SKM-1 (cell line): ENCODE measurements around the gene JAK1.

Experiments used
- DNase-seq: peaks from one replicate; lab custom pipeline; 2025; ENCODE audit not compliant: unreplicated experiment; lab: John Stamatoyannopoulos, UW

JAK1 gene

GRCh38 chr1:64873576-64873975 lies 92.8 kb downstream of the JAK1 start:
- DNase-seq = no peak

- DNase-seq = no peak
These were observed 94.3 kb downstream of the JAK1 start for GRCh38 chr1:64872067-64872466.

- DNase-seq = no peak
These were observed 95.1 kb downstream of the JAK1 start for GRCh38 chr1:64871256-64871655.

DNA sequence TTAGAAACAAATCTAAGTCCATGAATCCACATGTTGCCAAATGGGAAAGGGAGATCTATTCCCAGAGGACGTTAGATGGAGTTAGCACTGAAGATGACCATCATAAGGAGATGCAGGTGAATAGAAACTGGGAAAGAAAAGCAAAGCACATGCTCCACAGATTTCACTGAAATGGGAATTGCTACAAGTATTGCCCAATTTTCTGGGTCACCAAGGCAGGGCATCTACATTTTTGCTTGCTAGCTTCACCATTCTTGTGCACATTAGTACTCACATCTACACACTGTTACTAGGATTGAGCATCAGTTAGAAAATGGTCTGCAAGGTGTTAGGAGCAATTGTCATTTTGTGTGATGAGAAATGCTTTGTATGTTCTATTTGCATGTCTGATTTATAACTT lies 99.1 kb downstream of the JAK1 start:
- no peak for DNase-seq

DNA sequence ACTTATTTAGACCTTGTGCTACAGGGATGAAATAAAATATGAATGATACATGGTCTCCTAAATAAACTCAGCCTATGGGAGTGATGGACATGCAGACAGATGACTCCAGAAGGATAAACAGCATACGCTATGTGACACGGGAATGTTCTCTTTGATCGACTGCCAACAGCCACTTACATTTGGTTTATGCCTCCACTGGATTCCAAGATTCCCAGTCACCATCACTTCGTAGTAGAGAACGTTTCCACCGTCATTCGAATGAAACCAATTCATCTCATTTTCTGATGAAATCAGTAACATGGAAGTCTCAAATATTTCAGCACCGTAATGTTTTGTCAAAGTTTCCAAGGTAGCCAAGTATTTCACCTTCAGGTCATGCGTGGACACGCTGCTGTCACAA lies 99.7 kb downstream of the JAK1 start:
- DNase-seq = no peak

DNA sequence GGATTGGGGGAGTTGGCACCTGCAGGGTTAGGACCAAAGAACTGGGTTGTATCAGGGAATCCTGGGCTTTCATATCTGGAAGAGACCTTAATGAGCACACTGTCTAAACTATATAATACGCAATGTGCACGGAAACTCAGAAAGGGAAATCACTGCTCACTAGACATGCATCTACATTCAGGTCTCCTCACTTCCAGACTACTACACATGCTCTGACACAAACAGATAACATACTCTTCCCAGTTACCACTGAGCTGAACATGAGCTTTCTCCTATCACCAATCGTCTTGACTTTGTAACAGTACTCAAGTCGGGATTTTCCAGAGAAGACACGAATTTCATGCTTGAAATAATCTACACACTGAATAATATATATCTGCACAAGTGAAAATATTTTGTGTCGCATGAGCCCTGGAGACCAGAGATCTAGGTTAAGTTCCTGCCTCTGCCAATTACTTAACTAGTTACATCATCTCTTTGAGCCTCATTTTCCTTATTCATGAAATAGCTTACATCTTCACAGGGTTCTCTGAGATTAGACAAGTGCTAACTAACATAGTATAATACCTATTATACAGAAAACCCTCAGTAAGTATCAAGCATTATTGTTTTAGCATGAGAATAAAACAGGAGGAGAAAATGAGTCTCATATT lies 101.1 kb downstream of the JAK1 start:
- DNase-seq = no peak

- DNase-seq = peak; percentile 94
These were observed 102.1 kb downstream of the JAK1 start for GRCh38 chr1:64864018-64864940.

DNA sequence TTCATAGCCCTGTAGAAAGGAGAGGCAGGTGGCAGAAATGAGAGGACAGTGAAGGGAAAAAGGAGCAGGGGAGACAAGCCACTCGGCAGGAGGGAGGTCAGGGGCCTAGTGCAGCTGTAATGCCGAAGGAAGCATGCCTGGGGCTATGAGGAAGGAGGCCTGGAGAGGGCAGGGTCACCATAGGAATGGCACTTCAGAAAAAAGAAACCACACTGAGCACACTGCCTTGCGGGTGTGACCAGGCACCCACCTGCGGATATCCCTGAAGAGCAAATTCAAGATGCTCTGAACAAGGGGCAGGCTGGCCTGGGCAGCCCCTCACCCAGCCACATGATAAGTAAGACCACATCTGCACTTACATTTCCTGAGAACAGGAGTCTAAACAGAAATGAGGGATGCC lies 104.7 kb downstream of the JAK1 start:
- DNase-seq = no peak

DNA sequence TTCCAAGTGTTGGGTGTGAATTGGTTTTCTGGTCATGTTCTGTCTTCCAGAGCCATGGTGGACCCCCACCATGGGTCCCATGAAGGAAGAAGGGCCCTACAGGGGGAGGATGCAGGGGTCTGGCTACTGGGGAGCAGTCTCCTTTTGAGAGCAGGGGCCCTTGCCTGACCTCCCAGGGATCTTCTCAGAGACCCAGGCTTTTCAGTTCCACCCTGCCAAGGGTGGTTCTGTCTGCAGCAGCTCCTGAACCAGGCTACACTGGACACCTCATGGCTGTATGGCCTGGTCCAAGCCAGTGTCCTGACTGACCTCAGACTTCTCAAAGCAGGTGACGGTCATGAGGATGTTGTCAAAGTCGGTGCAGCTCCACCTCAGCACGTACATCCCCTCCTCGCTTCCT lies 109.0 kb downstream of the JAK1 start:
- no peak for DNase-seq

DNA sequence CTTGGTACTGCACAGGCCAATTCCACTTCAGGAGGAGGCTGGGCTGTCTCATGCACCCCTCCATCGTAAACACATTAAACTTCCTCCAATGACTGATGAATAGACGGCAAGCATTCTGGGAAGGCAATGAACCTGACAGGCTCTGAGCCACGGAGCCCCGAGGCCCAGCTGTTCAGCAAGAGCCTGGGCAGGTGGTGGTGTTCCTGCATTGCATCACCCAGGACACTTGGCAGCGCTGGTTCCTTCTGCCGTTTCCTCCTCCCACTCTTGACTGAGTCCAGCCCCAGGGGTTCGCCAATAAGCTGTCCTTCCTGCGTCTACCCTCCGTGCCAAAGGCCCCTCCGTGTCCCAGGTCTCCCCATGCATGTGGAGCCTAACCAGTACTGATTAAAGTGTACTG lies 109.8 kb downstream of the JAK1 start:
- DNase-seq = no peak

DNA sequence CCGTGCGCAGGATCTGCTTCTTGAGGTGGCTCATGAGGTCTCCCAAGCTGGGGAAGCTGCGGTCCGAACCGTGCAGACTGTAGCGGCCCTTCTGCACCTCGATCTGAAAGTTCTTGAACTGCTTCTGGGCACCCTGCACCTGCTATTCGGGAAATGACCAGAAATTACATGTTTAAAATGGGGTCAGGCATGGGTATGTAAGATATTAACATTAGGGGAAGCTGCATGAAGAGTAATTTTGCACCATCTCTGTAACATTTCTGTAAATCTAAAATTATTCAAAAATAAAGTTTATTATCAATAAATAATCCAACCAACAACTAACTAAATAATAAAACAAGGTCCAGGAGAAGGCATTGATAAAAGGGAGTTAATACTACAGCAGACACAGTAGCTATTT lies 110.8 kb downstream of the JAK1 start:
- no peak for DNase-seq

GRCh38 chr1:64854674-64855073 lies 111.7 kb downstream of the JAK1 start:
- no peak for DNase-seq

GRCh38 chr1:64851664-64852063 lies 114.7 kb downstream of the JAK1 start:
- DNase-seq = no peak

GRCh38 chr1:64850846-64851245 lies 115.5 kb downstream of the JAK1 start:
- DNase-seq = no peak

DNA sequence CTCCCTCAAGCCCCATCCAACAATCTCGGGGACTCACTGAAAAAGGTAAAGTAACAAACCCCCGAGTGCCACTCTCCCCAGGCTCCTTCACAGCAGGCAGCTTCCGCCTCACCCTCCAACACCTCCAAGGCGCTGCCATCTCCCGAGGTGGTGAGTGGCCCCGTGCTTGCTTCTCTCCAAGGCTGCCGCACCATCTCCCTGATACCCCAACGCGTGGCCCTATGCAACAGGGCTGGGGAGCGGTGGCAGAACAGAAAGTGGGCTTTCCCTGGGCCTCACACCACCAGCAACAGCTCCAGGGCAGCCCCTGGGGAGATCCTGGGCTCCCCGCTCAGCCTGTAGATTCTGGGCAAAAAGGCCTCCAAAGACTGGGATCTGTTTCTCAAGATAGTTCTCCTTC lies 116.4 kb downstream of the JAK1 start:
- DNase-seq = no peak

DNA sequence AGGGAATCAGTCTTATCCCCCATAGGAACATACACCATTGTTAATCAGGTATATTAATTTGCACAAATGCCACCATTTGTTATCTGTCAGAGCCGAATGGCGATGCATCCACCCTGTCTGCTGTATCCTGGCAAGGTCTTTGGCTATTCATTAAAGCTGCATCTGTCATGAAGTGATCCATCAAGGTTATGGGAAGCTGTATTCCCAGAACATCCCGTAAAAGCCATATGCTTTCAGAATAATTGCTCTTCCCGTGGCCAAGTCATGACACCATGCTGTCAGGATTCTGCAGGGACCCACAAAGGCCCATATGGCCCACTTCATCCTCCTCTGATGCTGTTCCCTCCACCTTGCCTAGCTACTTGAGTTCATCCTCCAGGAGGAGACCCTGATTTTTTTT lies 117.5 kb downstream of the JAK1 start:
- DNase-seq = no peak

GRCh38 chr1:64848136-64848535 lies 118.2 kb downstream of the JAK1 start:
- DNase-seq = no peak

DNA sequence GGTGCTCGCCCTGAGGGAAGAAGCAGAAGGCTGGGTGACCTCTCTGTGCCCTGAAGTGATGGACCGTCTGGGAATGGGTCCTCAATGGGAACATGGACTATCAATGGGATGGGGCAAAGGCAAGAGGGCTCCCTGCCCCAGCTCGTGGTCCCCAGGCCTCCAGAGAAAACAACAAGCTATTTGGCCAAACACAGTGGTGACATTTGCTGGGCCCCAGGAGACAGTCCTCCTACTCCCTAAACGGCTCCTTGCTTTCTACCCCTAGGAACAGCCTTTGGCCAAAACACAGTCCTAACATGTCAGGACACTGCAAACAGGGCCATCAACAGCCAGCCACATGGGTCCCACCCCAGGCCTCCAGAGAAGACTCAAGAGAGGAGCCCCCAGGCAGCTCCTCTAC lies 118.7 kb downstream of the JAK1 start:
- DNase-seq = no peak

GRCh38 chr1:64846573-64847430 lies 119.5 kb downstream of the JAK1 start:
- no peak for DNase-seq

DNA sequence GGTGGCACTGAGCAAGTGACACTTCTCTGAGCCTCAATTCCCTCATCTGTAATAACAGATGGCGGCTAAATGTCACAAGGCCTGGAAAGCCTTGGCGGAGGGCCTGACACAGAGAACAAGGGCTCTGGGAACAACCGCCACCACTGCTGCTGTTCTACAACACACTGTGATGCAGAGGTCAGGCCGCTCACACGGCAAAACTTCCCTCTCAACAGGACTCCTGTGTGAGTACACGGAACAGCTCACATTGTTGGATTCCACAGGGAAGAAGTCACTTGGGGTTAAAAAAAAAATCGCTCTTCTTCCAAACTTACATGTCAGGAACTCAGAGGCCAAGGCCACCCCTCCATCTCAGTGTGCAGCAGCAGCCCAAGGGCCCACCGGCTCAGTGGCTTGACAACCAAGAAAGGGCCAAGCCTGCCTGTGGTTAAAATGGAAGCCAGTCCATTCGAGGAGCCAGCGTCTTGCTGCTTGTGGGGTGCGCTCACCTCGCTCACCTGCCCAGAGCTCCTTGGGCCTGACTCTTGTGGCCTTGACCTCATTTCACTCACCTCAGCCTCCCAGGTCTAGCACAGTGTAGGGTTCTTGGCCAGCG lies 120.4 kb downstream of the JAK1 start:
- no peak for DNase-seq

- DNase-seq = no peak
These were observed 121.7 kb downstream of the JAK1 start for GRCh38 chr1:64844609-64845008.
